SK-N-SH treated with all-trans-retinoic acid at 6 μM for 48 hours (cell line): ENCODE results near the gene DOP1A.

Source experiments
- ATAC-seq: fragments of 200-7000 bp; cut with Tn5 transposase; 3 replicates; pipeline ENCODE4 v1.9.1; 2020; ENCODE audit warnings: mild to moderate bottlenecking, moderate library complexity
- ARNTL ChIP-seq: fragments of 450-650 bp; formaldehyde crosslinking; IDR thresholded peaks from 2 replicates; pipeline ENCODE4 v1.5.0; 2020; ENCODE audit warnings: low read depth, mild to moderate bottlenecking, moderate library complexity, borderline replicate concordance
- BACH2 ChIP-seq: fragments of 250-450 bp; sonication (Bioruptor Pico); IDR thresholded peaks from 2 replicates; pipeline ENCODE4 v1.9.0; 2021; ENCODE audit warnings: mild to moderate bottlenecking, borderline replicate concordance
- CSDC2 ChIP-seq: fragments of 250-450 bp; sonication (Bioruptor Pico); IDR thresholded peaks from 2 replicates; pipeline ENCODE4 v1.5.0; 2020; ENCODE audit warnings: mild to moderate bottlenecking, moderate library complexity
- ESRRG ChIP-seq: fragments of 250-450 bp; sonication (Bioruptor Pico); IDR thresholded peaks from 2 replicates; pipeline ENCODE4 v1.6.1; 2021; ENCODE audit warnings: mild to moderate bottlenecking
- GLIS3 ChIP-seq: fragments of 250-450 bp; sonication (Bioruptor Pico); IDR thresholded peaks from 2 replicates; pipeline ENCODE4 v1.5.0; 2020; ENCODE audit warnings: mild to moderate bottlenecking, moderate library complexity
- ISL1 ChIP-seq: fragments of 250-450 bp; sonication (Bioruptor Pico); IDR thresholded peaks from 2 replicates; pipeline ENCODE4 v2.1.2; 2022; ENCODE audit warnings: mild to moderate bottlenecking, moderate library complexity
- OSR1 ChIP-seq: fragments of 250-450 bp; sonication (Bioruptor Pico); IDR thresholded peaks from 2 replicates; pipeline ENCODE4 v1.8.0; 2022; ENCODE audit warnings: moderate library complexity, mild to moderate bottlenecking, inconsistent platforms
- PPARA ChIP-seq: fragments of 250-450 bp; sonication (Bioruptor Pico); IDR thresholded peaks from 2 replicates; pipeline ENCODE4 v1.5.0; 2020; ENCODE audit warnings: mild to moderate bottlenecking, borderline replicate concordance
- SNAI2 ChIP-seq: fragments of 250-450 bp; sonication (Bioruptor Pico); IDR thresholded peaks from 2 replicates; pipeline ENCODE4 v1.5.0; 2020; ENCODE audit warnings: mild to moderate bottlenecking, moderate library complexity
- TCF4 ChIP-seq: fragments of 250-450 bp; sonication (Bioruptor Pico); IDR thresholded peaks from 2 replicates; pipeline ENCODE4 v1.8.0; 2021; ENCODE audit warnings: mild to moderate bottlenecking, moderate library complexity, borderline replicate concordance
- TOX ChIP-seq: fragments of 250-450 bp; sonication (Bioruptor Pico); IDR thresholded peaks from 2 replicates; pipeline ENCODE4 v1.8.0; 2021; ENCODE audit warnings: mild to moderate bottlenecking, moderate library complexity, borderline replicate concordance
- ZC3H10 ChIP-seq: fragments of 250-450 bp; sonication (Bioruptor Pico); IDR thresholded peaks from 2 replicates; pipeline ENCODE4 v1.5.1; 2021; ENCODE audit warnings: mild to moderate bottlenecking, moderate library complexity
- ZFP3 ChIP-seq: fragments of 250-450 bp; sonication (Bioruptor Pico); IDR thresholded peaks from 2 replicates; pipeline ENCODE4 v1.5.0; 2020; ENCODE audit warnings: mild to moderate bottlenecking, moderate library complexity
- ZFP30 ChIP-seq: fragments of 450-650 bp; formaldehyde crosslinking; IDR thresholded peaks from 2 replicates; pipeline ENCODE4 v1.5.0; 2022; ENCODE audit warnings: mild to moderate bottlenecking, moderate library complexity
- ZNF565 ChIP-seq: fragments of 450-650 bp; formaldehyde crosslinking; conservative IDR thresholded peaks from 2 replicates; pipeline ENCODE4 v1.5.0; 2020; ENCODE audit warnings: low read depth, mild to moderate bottlenecking, moderate library complexity
- ZNF70 ChIP-seq: fragments of 450-650 bp; formaldehyde crosslinking; IDR thresholded peaks from 2 replicates; pipeline ENCODE4 v1.5.0; 2020; ENCODE audit warnings: mild to moderate bottlenecking, moderate library complexity
- ZNF8 ChIP-seq: fragments of 450-650 bp; formaldehyde crosslinking; IDR thresholded peaks from 2 replicates; pipeline ENCODE4 v1.5.0; 2020; ENCODE audit warnings: mild to moderate bottlenecking, moderate library complexity
- TF ChIP-seq, protein P1 (sequence below): fragments of 250-450 bp; sonication (Bioruptor Pico); IDR thresholded peaks from 2 replicates; pipeline ENCODE4 v1.5.1; 2021; ENCODE audit warnings: mild to moderate bottlenecking, moderate library complexity
- TF ChIP-seq, protein P2 (sequence below): fragments of 250-450 bp; sonication (Bioruptor Pico); IDR thresholded peaks from 2 replicates; pipeline ENCODE4 v1.8.0; 2020; ENCODE audit warnings: mild to moderate bottlenecking, moderate library complexity, borderline replicate concordance
- TF ChIP-seq, protein P3 (sequence below): fragments of 250-450 bp; sonication (Bioruptor Pico); IDR thresholded peaks from 2 replicates; pipeline ENCODE4 v1.5.0; 2020; ENCODE audit warnings: mild to moderate bottlenecking, moderate library complexity
- TF ChIP-seq, protein P4 (sequence below): fragments of 250-450 bp; sonication (Bioruptor Pico); IDR thresholded peaks from 2 replicates; pipeline ENCODE4 v1.8.0; 2021; ENCODE audit warnings: low read depth, mild to moderate bottlenecking, moderate library complexity, borderline replicate concordance
- TF ChIP-seq, protein P5 (sequence below): fragments of 250-450 bp; sonication (Bioruptor Pico); IDR thresholded peaks from 2 replicates; pipeline ENCODE4 v1.5.1; 2020; ENCODE audit warnings: low read depth, mild to moderate bottlenecking, moderate library complexity

DOP1A gene

DNA sequence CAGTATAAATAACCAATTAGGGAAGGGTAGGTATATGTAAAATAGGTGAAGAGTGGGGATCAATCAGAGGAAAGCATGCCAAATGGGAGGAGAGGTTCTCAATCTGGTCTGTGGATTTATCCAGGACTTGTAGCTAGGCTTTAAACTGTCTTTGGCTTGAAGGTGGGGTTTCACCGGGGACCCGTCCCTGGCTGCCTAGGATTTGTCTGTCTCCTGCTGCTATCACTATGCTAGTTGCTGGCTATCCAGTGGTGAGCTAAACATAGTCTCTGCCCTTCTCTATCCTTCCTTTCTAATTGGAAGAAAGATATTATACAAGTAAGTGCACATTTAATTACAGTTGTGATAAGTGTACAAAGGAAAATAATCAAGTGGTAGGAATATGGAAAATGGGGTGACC lies 58.8 kb downstream of the DOP1A start:
- no peak for ATAC-seq
- TF ChIP-seq ISL1 (CRISPR knock-in tag) = no peak
- TF ChIP-seq, protein P1, sequence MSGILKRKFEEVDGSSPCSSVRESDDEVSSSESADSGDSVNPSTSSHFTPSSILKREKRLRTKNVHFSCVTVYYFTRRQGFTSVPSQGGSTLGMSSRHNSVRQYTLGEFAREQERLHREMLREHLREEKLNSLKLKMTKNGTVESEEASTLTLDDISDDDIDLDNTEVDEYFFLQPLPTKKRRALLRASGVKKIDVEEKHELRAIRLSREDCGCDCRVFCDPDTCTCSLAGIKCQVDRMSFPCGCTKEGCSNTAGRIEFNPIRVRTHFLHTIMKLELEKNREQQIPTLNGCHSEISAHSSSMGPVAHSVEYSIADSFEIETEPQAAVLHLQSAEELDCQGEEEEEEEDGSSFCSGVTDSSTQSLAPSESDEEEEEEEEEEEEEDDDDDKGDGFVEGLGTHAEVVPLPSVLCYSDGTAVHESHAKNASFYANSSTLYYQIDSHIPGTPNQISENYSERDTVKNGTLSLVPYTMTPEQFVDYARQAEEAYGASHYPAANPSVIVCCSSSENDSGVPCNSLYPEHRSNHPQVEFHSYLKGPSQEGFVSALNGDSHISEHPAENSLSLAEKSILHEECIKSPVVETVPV = no peak
- TF ChIP-seq, protein P2, sequence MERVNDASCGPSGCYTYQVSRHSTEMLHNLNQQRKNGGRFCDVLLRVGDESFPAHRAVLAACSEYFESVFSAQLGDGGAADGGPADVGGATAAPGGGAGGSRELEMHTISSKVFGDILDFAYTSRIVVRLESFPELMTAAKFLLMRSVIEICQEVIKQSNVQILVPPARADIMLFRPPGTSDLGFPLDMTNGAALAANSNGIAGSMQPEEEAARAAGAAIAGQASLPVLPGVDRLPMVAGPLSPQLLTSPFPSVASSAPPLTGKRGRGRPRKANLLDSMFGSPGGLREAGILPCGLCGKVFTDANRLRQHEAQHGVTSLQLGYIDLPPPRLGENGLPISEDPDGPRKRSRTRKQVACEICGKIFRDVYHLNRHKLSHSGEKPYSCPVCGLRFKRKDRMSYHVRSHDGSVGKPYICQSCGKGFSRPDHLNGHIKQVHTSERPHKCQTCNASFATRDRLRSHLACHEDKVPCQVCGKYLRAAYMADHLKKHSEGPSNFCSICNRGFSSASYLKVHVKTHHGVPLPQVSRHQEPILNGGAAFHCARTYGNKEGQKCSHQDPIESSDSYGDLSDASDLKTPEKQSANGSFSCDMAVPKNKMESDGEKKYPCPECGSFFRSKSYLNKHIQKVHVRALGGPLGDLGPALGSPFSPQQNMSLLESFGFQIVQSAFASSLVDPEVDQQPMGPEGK (CRISPR knock-in tag) = no peak
- TF ChIP-seq ZNF565 (CRISPR knock-in tag) = no peak
- no peak for TF ChIP-seq ARNTL (CRISPR knock-in tag)
- TF ChIP-seq, protein P3, sequence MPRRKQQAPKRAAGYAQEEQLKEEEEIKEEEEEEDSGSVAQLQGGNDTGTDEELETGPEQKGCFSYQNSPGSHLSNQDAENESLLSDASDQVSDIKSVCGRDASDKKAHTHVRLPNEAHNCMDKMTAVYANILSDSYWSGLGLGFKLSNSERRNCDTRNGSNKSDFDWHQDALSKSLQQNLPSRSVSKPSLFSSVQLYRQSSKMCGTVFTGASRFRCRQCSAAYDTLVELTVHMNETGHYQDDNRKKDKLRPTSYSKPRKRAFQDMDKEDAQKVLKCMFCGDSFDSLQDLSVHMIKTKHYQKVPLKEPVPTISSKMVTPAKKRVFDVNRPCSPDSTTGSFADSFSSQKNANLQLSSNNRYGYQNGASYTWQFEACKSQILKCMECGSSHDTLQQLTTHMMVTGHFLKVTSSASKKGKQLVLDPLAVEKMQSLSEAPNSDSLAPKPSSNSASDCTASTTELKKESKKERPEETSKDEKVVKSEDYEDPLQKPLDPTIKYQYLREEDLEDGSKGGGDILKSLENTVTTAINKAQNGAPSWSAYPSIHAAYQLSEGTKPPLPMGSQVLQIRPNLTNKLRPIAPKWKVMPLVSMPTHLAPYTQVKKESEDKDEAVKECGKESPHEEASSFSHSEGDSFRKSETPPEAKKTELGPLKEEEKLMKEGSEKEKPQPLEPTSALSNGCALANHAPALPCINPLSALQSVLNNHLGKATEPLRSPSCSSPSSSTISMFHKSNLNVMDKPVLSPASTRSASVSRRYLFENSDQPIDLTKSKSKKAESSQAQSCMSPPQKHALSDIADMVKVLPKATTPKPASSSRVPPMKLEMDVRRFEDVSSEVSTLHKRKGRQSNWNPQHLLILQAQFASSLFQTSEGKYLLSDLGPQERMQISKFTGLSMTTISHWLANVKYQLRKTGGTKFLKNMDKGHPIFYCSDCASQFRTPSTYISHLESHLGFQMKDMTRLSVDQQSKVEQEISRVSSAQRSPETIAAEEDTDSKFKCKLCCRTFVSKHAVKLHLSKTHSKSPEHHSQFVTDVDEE (CRISPR knock-in tag) = no peak
- TF ChIP-seq SNAI2 (CRISPR knock-in tag) = no peak
- no peak for TF ChIP-seq TOX (CRISPR knock-in tag)
- no peak for TF ChIP-seq ESRRG
- no peak for TF ChIP-seq ZNF8
- TF ChIP-seq GLIS3 = no peak
- TF ChIP-seq TCF4 (CRISPR knock-in tag) = no peak
- no peak for TF ChIP-seq PPARA
- TF ChIP-seq ZC3H10 = no peak
- no peak for TF ChIP-seq ZFP3 (CRISPR knock-in tag)
- no peak for TF ChIP-seq ZFP30 (CRISPR knock-in tag)

DNA sequence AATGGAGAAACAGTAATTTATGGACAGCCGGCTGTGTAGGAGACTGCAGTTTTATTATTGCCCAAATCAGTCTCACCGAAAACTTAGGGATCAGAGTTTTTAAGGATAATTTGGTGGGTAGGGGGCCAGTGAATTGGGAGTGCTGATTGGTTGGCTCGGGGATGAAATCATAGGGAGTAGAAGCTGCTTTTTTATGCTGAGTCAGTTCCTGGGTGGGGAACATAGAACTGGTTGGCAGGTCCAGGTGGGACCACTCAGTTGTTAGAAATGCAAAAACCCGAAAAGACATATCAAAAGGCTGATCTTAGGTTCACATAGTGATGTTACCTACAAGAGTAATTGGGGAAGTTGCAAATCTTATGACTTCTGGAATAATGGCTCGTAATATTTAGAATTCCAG lies 59.3 kb downstream of the DOP1A start:
- no peak for ATAC-seq
- TF ChIP-seq, protein P1 = no peak
- TF ChIP-seq ESRRG (no peak), CSDC2 (no peak), ISL1 (CRISPR knock-in tag) (no peak), ZNF70 (CRISPR knock-in tag) (no peak), ZNF565 (CRISPR knock-in tag) (no peak), ZFP30 (CRISPR knock-in tag) (no peak), PPARA (no peak), SNAI2 (CRISPR knock-in tag) (no peak), ZNF8 (no peak), ARNTL (CRISPR knock-in tag) (no peak), TOX (CRISPR knock-in tag) (no peak), OSR1 (CRISPR knock-in tag) (no peak), BACH2 (CRISPR knock-in tag) (no peak), TCF4 (CRISPR knock-in tag) (no peak), GLIS3 (no peak)
- TF ChIP-seq, protein P3 (CRISPR knock-in tag) = no peak
- TF ChIP-seq, protein P4, sequence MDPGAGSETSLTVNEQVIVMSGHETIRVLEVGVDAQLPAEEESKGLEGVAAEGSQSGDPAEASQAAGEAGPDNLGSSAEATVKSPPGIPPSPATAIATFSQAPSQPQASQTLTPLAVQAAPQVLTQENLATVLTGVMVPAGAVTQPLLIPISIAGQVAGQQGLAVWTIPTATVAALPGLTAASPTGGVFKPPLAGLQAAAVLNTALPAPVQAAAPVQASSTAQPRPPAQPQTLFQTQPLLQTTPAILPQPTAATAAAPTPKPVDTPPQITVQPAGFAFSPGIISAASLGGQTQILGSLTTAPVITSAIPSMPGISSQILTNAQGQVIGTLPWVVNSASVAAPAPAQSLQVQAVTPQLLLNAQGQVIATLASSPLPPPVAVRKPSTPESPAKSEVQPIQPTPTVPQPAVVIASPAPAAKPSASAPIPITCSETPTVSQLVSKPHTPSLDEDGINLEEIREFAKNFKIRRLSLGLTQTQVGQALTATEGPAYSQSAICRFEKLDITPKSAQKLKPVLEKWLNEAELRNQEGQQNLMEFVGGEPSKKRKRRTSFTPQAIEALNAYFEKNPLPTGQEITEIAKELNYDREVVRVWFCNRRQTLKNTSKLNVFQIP = no peak
- TF ChIP-seq, protein P5, sequence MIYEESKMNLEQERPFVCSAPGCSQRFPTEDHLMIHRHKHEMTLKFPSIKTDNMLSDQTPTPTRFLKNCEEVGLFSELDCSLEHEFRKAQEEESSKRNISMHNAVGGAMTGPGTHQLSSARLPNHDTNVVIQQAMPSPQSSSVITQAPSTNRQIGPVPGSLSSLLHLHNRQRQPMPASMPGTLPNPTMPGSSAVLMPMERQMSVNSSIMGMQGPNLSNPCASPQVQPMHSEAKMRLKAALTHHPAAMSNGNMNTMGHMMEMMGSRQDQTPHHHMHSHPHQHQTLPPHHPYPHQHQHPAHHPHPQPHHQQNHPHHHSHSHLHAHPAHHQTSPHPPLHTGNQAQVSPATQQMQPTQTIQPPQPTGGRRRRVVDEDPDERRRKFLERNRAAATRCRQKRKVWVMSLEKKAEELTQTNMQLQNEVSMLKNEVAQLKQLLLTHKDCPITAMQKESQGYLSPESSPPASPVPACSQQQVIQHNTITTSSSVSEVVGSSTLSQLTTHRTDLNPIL (CRISPR knock-in tag) = no peak
- TF ChIP-seq, protein P2 (CRISPR knock-in tag) = no peak
